Measurements from ENCODE around the gene RYR3.

GRCh38 chr15:33430577-33430976 lies 119.8 kb downstream of the RYR3 start:
- TF ChIP-seq CTCF (conservative IDR thresholded peaks at IDR 0.05; ENCODE audit: low read depth, low read length) = no peak
- TF ChIP-seq EZH2 (IDR thresholded peaks at IDR 0.05; ENCODE audit: low read length, unreplicated experiment) = no peak
